ENCODE data around the gene SNX9. TPM values are rescaled to one million over a fixed set of nuclear protein-coding genes. Genes with fewer than 3 reads are reported as not detected.

Gene SNX9
- total and polyA plus RNA-seq, 10 of the 15 experiments (the other 5 are each of a cell fraction or from before 2014, with no cell fraction given), result 0.03 to 2.0 (median 0.37) TPM

DNA sequence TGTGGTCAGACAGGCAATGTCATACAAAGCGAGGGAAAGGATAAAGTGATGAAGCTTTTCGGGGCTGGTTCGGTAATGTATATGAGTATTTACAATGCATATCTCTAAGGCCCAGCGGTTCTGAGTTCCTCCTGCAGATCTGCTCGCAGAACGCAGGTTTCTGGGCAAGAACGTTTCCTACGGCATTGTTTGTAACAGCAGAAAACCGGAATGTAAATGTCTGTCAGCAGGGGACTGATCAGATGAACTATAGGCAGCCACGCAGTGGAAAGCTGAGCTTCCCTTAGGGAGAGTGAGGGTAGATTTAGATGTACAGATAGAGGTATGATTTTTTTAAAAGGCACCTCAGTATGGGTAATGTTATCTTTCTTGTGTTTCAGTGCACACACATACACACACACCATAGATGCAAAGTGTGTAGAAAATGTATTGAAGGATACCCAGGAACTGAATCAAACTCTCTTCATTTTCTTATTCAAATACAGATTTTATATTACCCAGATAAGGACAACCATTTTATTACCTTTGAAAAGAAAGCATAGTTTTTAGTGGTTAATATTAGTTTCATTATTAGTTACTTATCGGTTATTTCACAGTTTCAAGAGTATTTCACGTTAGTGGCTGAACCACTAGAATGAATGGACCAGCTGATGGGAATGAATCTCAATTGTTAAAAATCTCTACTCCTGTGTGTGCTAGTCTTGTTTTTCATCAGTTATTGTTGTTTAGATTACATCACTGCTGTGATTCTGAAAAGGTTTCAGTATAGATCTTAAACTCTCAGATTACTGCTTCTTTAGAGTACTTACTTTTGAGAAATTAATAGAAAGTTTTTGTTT is 56.2 kb downstream of the SNX9 start:
- intact Hi-C loops (cut with micrococcal nuclease; ENCODE audit: unreplicated experiment), result loop anchor here (10.0 kb wide), 1 partner anchor 564 kb away; no protein-coding TSS in a partner anchor
- H3K4me1 ChIP-seq (ENCODE audit: control insufficient read depth, insufficient read depth, low read length), result peaks cover 7% of the 10 kb centered on the region; the same call in 1 of the 2 replicates
- no TSS peak for BruUV-seq (replicated peaks)
- 77% methylated on average over 12 of the region's 12 CpGs for WGBS (ENCODE audit: insufficient coverage, insufficient replicate concordance, low lambda C conversion rate, missing lambda C conversion rate)
- H3K36me3 ChIP-seq (ENCODE audit: control insufficient read depth in 2 of 2, insufficient read depth in 2 of 2, low read length in 1 of 2), result no peaks in the 10 kb centered on the region
- ATAC-seq (peak; percentile 91), FAIRE-seq (peak; percentile 73), DNase-seq (ENCODE audit: low read depth, low spot score) (peak; percentile 50)
- no peaks in the 10 kb centered on the region; a peak in 1 of 4 replicates for H3K27me3 ChIP-seq (replicated peaks in 1 of 2; ENCODE audit: control insufficient read depth in 2 of 2, insufficient read depth in 2 of 2, low read length in 1 of 2)
- no peak overlapping the region for H2AFZ ChIP-seq (ENCODE audit: control insufficient read depth, low read depth, low read length)
- no peak overlapping the region for H3K27ac ChIP-seq (ENCODE audit: control insufficient read depth, insufficient read depth)
- H3K9me3 ChIP-seq (replicated peaks; ENCODE audit: control insufficient read depth, insufficient read depth, low read length), result no peaks in the 10 kb centered on the region
- in situ Hi-C loops (cut with MboI), result loop anchor here (5.0 kb wide), 1 partner anchor 122 kb away; no protein-coding TSS in a partner anchor
- no peak overlapping the region for H3K4me2 ChIP-seq (ENCODE audit: control insufficient read depth, insufficient read depth)
- no peaks in the 10 kb centered on the region for H4K20me1 ChIP-seq (ENCODE audit: control insufficient read depth, insufficient read depth)
- ChIA-PET RAD21 (ENCODE audit: unreplicated experiment) (no interaction called here), POLR2A (no interaction called here), CTCF (interaction anchor here (1.0 to 2.1 kb wide), 4 partner anchors 68 to 193 kb away, joined by 3 to 7 read pairs (median 5); no protein-coding TSS in a partner anchor), SMC1A (ENCODE audit: uncharacterized antibody, unreplicated experiment) (interaction anchor here (0.5 to 10.3 kb wide), 4 partner anchors 23 to 118 kb away, joined by 3 to 208 read pairs (median 3); no protein-coding TSS in a partner anchor)
- no peak overlapping the region for H3K9ac ChIP-seq (ENCODE audit: control insufficient read depth, insufficient read depth, low read length)
- no peaks in the 10 kb centered on the region for H3K79me2 ChIP-seq (ENCODE audit: control insufficient read depth, insufficient read depth, low read length)
- no peak overlapping the region for H3K4me3 ChIP-seq
- TF ChIP-seq NRF1 (conservative IDR thresholded peaks at IDR 0.05; ENCODE audit: low read depth, low read length), result no peak
- TF ChIP-seq CREM (IDR thresholded peaks at IDR 0.05; ENCODE audit: low read depth), result no peak
- no peak for TF ChIP-seq SMARCA5 (IDR thresholded peaks at IDR 0.05)
- no peak for TF ChIP-seq NFYA (IDR thresholded peaks at IDR 0.05; ENCODE audit: borderline replicate concordance, low read depth, low read length)
- peak; percentile 41 to 56; a peak in 3 of 4 replicates for TF ChIP-seq BHLHE40 (IDR thresholded peaks at IDR 0.05; ENCODE audit: borderline replicate concordance in 1 of 2, low read depth in 2 of 2, low read length in 1 of 2)
- 0 out of 2 replicates have a peak, but pooled peaks have one; percentile 26 for TF ChIP-seq GABPA (IDR thresholded peaks at IDR 0.05; ENCODE audit: low read depth)
- 0 out of 4 replicates have a peak, but pooled peaks of 1 of the 2 experiments have one; percentile 27 for TF ChIP-seq EP300 (IDR thresholded peaks at IDR 0.05; ENCODE audit: borderline replicate concordance in 1 of 2, control insufficient read depth in 1 of 2, low read depth in 2 of 2, low read length in 2 of 2)
- peak; percentile 21; the same call in 1 of the 2 replicates for TF ChIP-seq IKZF1 (conservative IDR thresholded peaks at IDR 0.05)
- 0 out of 2 replicates have a peak, but pooled peaks have one; percentile 32 for TF ChIP-seq NR2F1 (conservative IDR thresholded peaks at IDR 0.05)
- TF ChIP-seq, protein P1, sequence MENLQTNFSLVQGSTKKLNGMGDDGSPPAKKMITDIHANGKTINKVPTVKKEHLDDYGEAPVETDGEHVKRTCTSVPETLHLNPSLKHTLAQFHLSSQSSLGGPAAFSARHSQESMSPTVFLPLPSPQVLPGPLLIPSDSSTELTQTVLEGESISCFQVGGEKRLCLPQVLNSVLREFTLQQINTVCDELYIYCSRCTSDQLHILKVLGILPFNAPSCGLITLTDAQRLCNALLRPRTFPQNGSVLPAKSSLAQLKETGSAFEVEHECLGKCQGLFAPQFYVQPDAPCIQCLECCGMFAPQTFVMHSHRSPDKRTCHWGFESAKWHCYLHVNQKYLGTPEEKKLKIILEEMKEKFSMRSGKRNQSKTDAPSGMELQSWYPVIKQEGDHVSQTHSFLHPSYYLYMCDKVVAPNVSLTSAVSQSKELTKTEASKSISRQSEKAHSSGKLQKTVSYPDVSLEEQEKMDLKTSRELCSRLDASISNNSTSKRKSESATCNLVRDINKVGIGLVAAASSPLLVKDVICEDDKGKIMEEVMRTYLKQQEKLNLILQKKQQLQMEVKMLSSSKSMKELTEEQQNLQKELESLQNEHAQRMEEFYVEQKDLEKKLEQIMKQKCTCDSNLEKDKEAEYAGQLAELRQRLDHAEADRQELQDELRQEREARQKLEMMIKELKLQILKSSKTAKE (IDR thresholded peaks at IDR 0.05; ENCODE audit: low read depth, poor library complexity, severe bottlenecking), result peak; percentile 65
- no peak for TF ChIP-seq USF2 (IDR thresholded peaks at IDR 0.05; ENCODE audit: borderline replicate concordance, low read depth, low read length)
- peak; percentile 92 for TF ChIP-seq ATF7 (IDR thresholded peaks at IDR 0.05; ENCODE audit: low read depth)
- TF ChIP-seq JUNB (IDR thresholded peaks at IDR 0.05), result peak; percentile 79
- TF ChIP-seq KAT2A (conservative IDR thresholded peaks at IDR 0.05; ENCODE audit: control insufficient read depth, low read depth, low read length), result no peak
- peak; percentile 52; the same call in 1 of the 2 replicates for TF ChIP-seq MTA3 (IDR thresholded peaks at IDR 0.05; ENCODE audit: borderline replicate concordance, low read length)
- peak; percentile 82 for TF ChIP-seq NFIC (IDR thresholded peaks at IDR 0.05; ENCODE audit: low read depth, low read length)
- peak; percentile 85; the same call in 1 of the 2 replicates for TF ChIP-seq ZNF217 (IDR thresholded peaks at IDR 0.05)
- TF ChIP-seq IKZF2 (IDR thresholded peaks at IDR 0.05), result peak; percentile 61 to 74
- peak; percentile 92 for TF ChIP-seq ATF2 (IDR thresholded peaks at IDR 0.05; ENCODE audit: low read length)
